ENCODE results near the gene TPX2.

TPX2 gene

DNA sequence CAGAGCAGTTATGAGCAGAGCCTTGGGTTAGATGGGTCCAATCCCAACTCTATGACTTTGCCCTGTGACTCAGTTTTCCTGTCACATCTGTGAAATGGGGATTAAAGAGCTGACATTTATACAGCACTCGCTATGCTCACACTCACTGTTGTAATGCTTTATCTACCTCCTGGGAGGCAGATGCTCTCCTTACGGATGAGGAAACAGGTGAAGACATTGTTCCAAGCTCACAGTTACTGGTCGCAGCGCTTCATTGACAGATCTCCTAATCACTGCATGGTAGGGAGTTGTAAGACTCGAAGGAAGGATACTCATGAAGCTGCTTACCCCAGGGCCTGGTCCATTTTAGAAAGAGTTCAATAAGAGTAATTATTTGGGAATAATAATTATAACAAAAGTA lies 77.1 kb downstream of the TPX2 start:
- TF ChIP-seq, protein P1, sequence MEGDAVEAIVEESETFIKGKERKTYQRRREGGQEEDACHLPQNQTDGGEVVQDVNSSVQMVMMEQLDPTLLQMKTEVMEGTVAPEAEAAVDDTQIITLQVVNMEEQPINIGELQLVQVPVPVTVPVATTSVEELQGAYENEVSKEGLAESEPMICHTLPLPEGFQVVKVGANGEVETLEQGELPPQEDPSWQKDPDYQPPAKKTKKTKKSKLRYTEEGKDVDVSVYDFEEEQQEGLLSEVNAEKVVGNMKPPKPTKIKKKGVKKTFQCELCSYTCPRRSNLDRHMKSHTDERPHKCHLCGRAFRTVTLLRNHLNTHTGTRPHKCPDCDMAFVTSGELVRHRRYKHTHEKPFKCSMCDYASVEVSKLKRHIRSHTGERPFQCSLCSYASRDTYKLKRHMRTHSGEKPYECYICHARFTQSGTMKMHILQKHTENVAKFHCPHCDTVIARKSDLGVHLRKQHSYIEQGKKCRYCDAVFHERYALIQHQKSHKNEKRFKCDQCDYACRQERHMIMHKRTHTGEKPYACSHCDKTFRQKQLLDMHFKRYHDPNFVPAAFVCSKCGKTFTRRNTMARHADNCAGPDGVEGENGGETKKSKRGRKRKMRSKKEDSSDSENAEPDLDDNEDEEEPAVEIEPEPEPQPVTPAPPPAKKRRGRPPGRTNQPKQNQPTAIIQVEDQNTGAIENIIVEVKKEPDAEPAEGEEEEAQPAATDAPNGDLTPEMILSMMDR (conservative IDR thresholded peaks at IDR 0.05) = no peak

DNA sequence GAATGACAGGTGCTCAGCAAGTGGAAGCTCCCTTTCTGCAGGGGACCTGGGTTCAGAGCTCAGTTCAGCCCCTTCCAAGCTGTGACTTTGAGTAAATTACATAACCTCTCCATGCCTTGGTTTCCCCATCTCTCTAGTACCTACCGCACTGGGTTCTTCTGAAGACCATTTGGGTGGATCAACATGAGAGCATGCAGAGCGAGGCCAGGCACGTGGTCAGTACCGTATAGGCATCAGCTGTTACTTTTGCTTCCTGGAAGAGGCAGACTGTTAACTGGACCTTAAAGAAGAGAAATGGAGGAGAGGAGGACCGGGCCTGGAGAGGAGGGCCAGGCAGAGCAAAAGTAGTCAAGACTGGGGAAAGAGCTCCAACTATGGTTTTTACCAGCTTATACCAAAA lies 78.4 kb downstream of the TPX2 start:
- TF ChIP-seq, protein P1 (conservative IDR thresholded peaks at IDR 0.05) = no peak
- no peak overlapping the region for H3K27ac ChIP-seq

More for the DNA sequence above, 77.1 kb downstream of the TPX2 start:
- H3K27ac ChIP-seq = peak overlapping the region; percentile 59; the same call in 1 of the 2 replicates

DNA sequence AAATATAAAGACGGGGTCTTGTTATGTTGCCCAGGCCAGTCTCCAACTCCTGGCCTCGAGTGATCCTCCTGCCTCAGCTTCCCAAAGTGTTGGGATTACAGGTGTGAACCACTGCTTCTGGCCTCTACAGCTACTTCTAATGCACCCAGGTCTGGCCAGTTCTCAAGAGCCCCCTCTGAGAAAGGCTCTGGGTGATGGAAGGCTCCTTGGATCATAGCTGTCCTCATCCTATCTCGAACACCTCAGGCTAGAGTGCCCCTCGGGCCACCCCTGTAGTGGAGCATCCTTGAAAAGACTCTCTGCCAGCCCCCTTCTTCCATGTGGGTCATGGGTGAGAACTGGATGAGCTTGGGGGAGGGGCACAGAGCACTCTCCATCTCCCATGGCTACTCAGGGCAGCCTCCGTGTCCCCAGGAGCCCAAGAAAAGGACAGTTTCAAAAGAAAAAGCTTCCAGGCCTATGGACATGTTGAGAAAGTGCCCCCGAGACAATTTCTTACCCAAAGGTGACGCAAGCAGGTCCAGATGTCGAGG lies 79.4 kb downstream of the TPX2 start:
- TF ChIP-seq, protein P1 (conservative IDR thresholded peaks at IDR 0.05) = no peak
- H3K27ac ChIP-seq = no peak overlapping the region

DNA sequence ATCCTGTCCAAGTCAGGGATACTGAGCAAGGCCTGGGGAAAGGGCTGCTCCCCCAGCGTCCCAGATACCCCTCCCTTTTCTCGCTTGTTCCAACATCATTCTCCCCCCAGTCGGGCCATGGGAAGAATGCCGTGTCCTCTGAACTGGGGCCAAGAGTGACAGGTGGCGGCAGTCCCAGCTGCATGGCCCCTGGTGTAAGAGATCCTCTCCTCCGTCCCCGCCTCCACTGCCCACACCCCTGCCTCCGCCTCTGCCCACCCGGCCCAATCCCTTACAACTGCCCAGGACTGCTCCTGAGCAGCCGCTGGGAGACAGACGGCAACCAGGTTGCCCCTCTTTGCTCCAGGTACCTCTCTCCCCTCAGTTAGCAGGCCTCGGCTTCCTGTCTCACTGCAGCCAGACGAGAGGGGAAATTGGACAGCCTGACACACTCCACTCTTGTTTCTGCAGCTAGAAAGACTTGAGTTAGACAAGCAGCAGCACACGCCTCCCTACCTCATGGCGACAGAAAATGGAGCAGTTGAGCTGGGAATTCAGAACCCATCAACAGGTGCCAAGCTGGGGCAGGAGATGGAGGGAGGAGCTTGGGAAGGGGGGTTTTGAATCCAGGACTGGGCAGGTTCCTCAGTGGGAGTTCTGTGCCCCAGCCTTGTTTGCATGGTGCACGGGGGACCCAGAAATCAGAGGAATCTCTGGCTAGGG lies 80.1 kb downstream of the TPX2 start, which contains the start of gene MYLK2:
MYLK2 (plus strand) TSS at position 274 of the 702 bp plus-strand sequence; CDS start at position 499, 225 bp downstream.
- TF ChIP-seq, protein P1 (conservative IDR thresholded peaks at IDR 0.05) = no peak
- H3K27ac ChIP-seq = no peak within 1 kb of the TSS

DNA sequence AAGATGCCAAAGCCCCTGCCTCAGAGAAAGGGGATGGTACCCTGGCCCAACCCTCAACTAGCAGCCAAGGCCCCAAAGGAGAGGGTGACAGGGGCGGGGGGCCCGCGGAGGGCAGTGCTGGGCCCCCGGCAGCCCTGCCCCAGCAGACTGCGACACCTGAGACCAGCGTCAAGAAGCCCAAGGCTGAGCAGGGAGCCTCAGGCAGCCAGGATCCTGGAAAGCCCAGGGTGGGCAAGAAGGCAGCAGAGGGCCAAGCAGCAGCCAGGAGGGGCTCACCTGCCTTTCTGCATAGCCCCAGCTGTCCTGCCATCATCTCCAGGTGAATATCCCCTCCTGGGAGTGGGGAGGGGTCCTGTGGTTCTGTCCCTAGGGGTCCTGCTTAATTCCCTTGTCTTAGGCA lies 81.1 kb downstream of the TPX2 start:
- no peak overlapping the region for H3K27ac ChIP-seq
- TF ChIP-seq, protein P1 (conservative IDR thresholded peaks at IDR 0.05) = no peak

DNA sequence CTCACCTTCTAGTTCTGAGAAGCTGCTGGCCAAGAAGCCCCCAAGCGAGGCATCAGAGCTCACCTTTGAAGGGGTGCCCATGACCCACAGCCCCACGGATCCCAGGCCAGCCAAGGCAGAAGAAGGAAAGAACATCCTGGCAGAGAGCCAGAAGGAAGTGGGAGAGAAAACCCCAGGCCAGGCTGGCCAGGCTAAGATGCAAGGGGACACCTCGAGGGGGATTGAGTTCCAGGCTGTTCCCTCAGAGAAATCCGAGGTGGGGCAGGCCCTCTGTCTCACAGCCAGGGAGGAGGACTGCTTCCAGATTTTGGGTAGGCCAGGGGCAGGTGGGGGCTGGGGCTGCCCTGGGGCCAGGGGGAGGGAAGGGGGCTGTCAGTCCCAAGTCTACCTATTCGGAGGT lies 82.3 kb downstream of the TPX2 start:
- H3K27ac ChIP-seq = no peak overlapping the region
- TF ChIP-seq, protein P1 (conservative IDR thresholded peaks at IDR 0.05) = no peak

DNA sequence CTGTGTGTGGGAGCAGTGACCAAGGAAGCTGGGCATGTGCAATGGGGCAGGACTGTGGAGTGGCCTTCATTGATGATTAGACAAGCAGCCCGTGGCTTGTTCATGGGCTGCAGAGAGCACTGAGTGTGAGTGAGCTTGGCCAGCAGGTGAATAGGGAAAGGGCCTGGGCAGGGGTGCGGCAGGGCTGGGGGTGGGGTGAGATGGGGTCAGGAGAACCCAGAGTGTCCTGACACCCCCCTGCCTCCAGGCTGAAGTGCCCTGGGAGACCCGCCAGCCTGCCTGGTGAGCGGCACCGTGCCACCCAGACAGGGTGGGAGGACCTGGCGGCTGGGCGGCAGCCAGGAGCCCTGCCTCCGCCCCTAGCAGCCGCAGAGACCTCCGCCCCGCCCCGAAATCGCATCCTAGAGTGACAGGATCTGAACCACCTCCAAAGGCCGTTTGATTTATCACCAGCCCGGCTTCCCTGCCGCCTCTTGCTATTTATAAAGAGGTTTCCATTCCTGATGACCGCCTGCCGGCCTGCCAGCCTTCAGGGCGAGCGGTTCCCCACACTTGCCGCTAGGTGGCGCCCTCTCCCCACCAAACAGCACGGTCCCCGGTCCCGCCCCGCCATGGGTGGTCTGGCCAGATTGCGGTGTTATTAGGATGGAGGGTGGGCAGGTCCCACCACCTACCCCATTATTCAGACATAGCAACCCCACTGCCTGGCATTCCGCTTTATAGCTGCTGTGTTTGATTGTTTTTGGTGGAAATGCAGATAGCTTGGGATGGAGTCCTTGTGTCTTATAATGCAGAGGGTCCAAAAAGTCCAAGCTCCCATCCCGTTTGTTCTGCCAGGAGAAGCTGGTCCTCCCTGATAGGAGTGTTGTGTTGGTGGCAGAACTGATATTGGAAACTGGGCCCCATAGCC lies 83.6 kb downstream of the TPX2 start:
- peak overlapping the region; percentile 34; the same call in 1 of the 2 replicates for H3K27ac ChIP-seq
- TF ChIP-seq, protein P1 (conservative IDR thresholded peaks at IDR 0.05) = peak; percentile 98
